Calu3 (cell line): ENCODE measurements around the gene NPIPB4. TPM values are rescaled to one million over a fixed set of nuclear protein-coding genes. Genes with fewer than 3 reads are reported as not detected.
"Not testable (repeated sequence)": the region's sequence is repeated elsewhere in the genome, so short reads cannot be mapped to it uniquely, and the experiment has no call there.

Experiments used
- BruUV-seq: library from RNA; stranded (reverse); fragments of 400-500 nt; replicated peaks from 2 replicates; lab custom pipeline; 2021; lab: Mats Ljungman, UMichigan
- CTCF ChIA-PET: fragments of 300-600 bp; sonication (Branson Sonifier 250); formaldehyde crosslinking; loops from one replicate; lab custom pipeline; 2022; ENCODE audit warnings: antibody characterized with exemption; lab: Charles Lee
- DNase-seq: peaks from one replicate; pipeline ENCODE4 v3.0.0; 2022
- H3K27ac Mint-ChIP-seq: one replicate; pipeline ENCODE4 v1.8.0; 2022; ENCODE audit warnings: mixed read lengths; ENCODE audit not compliant: unreplicated experiment
- H3K27me3 Mint-ChIP-seq: one replicate; pipeline ENCODE4 v1.8.0; 2022; ENCODE audit warnings: mixed read lengths; ENCODE audit not compliant: unreplicated experiment
- H3K36me3 Mint-ChIP-seq: one replicate; pipeline ENCODE4 v1.8.0; 2022; ENCODE audit warnings: mild to moderate bottlenecking, moderate library complexity, mixed read lengths; ENCODE audit not compliant: insufficient read depth, unreplicated experiment
- H3K4me1 Mint-ChIP-seq: one replicate; pipeline ENCODE4 v1.8.0; 2022; ENCODE audit warnings: mild to moderate bottlenecking, low read depth, mixed read lengths; ENCODE audit not compliant: unreplicated experiment
- H3K4me3 Mint-ChIP-seq: one replicate; pipeline ENCODE4 v1.8.0; 2022; ENCODE audit warnings: mild to moderate bottlenecking, low read depth, moderate library complexity, mixed read lengths; ENCODE audit not compliant: unreplicated experiment
- H3K9me3 Mint-ChIP-seq: one replicate; pipeline ENCODE4 v1.8.0; 2022; ENCODE audit warnings: low read depth, mixed read lengths; ENCODE audit not compliant: unreplicated experiment
- intact Hi-C: fragments of 100-400 bp; cut with micrococcal nuclease; formaldehyde crosslinking; loops from one replicate; pipeline ENCODE4 v1.10.0; 2022; ENCODE audit not compliant: unreplicated experiment
- total RNA-seq: library from RNA; stranded (reverse); gene quantifications from 2 replicates; pipeline ENCODE4 v1.2.3, GENCODE V29; 2022

Gene NPIPB4
- total RNA-seq, 1 experiment from 2014 or later: 203 TPM

DNA sequence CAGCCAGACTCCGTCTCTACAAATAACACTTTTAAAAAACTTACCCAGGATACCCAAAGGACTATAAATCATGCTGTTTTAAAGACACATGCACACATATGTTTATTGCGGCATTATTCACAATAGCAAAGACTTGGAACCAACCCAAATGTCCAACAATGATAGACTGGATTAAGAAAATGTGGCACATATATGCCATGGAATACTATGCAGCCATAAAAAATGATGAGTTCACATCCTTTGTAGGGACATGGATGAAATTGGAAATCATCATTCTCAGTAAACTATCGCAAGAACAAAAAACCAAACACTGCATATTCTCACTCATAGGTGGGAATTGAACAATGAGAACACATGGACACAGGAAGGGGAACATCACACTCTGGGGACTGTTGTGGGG lies 34.3 kb downstream of the NPIPB4 start:
- intact Hi-C loops, BruUV-seq, H3K4me3 Mint-ChIP-seq, DNase-seq, CTCF ChIA-PET, H3K27ac Mint-ChIP-seq, H3K9me3 Mint-ChIP-seq, H3K27me3 Mint-ChIP-seq: not testable (repeated sequence)
- H3K4me1 Mint-ChIP-seq: peaks cover 25% of the 10 kb centered on the region
- peaks cover 17% of the 10 kb centered on the region for H3K36me3 Mint-ChIP-seq

- peaks cover 17% of the 10 kb centered on the region for H3K36me3 Mint-ChIP-seq
- H3K9me3 Mint-ChIP-seq, DNase-seq, H3K27me3 Mint-ChIP-seq, intact Hi-C loops, BruUV-seq: not testable (repeated sequence)
- H3K4me3 Mint-ChIP-seq: peak overlapping the region; percentile 94
- CTCF ChIA-PET: interaction anchor here (1.3 kb wide), 1 partner anchor 126 kb away, joined by 5 read pairs; no protein-coding TSS in a partner anchor
- peak overlapping the region; percentile 92 for H3K27ac Mint-ChIP-seq
- peaks cover 25% of the 10 kb centered on the region for H3K4me1 Mint-ChIP-seq
These were observed 36.6 kb downstream of the NPIPB4 start for GRCh38 chr16:21820908-21821465.

GRCh38 chr16:21820028-21820907 lies 37.3 kb downstream of the NPIPB4 start:
- peak overlapping the region; percentile 92 for H3K27ac Mint-ChIP-seq
- H3K36me3 Mint-ChIP-seq: peaks cover 25% of the 10 kb centered on the region
- H3K27me3 Mint-ChIP-seq, intact Hi-C loops, H3K9me3 Mint-ChIP-seq: not testable (repeated sequence)
- H3K4me3 Mint-ChIP-seq: peak overlapping the region; percentile 94
- peaks cover 25% of the 10 kb centered on the region for H3K4me1 Mint-ChIP-seq
- TSS peak; percentile 96 for BruUV-seq
- DNase-seq: peak; percentile 75
- CTCF ChIA-PET: interaction anchor here (1.0 to 1.3 kb wide), 2 partner anchors 127 to 279 kb away, joined by 3 to 5 read pairs; no protein-coding TSS in a partner anchor

DNA sequence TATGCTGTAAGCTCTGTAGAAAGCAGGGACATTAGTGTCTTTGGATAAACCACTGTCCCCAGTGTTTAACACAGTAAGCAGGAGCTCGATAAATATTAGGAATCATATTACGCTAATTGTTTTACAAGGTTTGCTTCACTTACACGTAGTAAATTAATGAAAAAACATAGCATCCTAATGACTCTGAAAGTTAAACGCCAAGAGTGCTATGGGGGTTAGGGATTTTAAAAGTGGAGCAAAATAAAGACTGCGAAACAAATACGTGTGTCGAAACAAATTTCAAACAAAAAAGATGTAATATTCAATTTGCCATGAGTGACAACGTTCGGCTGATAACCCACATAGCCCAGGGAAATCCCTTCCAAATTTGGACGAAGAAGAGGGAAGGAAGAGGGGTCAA lies 37.9 kb downstream of the NPIPB4 start:
- H3K36me3 Mint-ChIP-seq: peaks cover 25% of the 10 kb centered on the region
- intact Hi-C loops, H3K27me3 Mint-ChIP-seq, BruUV-seq, H3K9me3 Mint-ChIP-seq, DNase-seq, H3K27ac Mint-ChIP-seq: not testable (repeated sequence)
- H3K4me1 Mint-ChIP-seq: peaks cover 25% of the 10 kb centered on the region
- CTCF ChIA-PET: interaction anchor here (1.0 to 1.3 kb wide), 2 partner anchors 127 to 279 kb away, joined by 3 to 5 read pairs; no protein-coding TSS in a partner anchor
- H3K4me3 Mint-ChIP-seq: peak overlapping the region; percentile 94

- H3K9me3 Mint-ChIP-seq, H3K27ac Mint-ChIP-seq, DNase-seq, CTCF ChIA-PET, H3K27me3 Mint-ChIP-seq, BruUV-seq, intact Hi-C loops, H3K4me3 Mint-ChIP-seq: not testable (repeated sequence)
- Mint-ChIP-seq H3K36me3 (peaks cover 25% of the 10 kb centered on the region), H3K4me1 (peaks cover 25% of the 10 kb centered on the region)
These were observed 40.5 kb downstream of the NPIPB4 start for GRCh38 chr16:21817012-21817411.

- H3K9me3 Mint-ChIP-seq, DNase-seq, BruUV-seq, intact Hi-C loops, CTCF ChIA-PET, H3K27me3 Mint-ChIP-seq, H3K27ac Mint-ChIP-seq, H3K4me3 Mint-ChIP-seq: not testable (repeated sequence)
- peaks cover 22% of the 10 kb centered on the region for H3K4me1 Mint-ChIP-seq
- H3K36me3 Mint-ChIP-seq: peaks cover 29% of the 10 kb centered on the region
These were observed 41.9 kb downstream of the NPIPB4 start for GRCh38 chr16:21815694-21816093.

DNA sequence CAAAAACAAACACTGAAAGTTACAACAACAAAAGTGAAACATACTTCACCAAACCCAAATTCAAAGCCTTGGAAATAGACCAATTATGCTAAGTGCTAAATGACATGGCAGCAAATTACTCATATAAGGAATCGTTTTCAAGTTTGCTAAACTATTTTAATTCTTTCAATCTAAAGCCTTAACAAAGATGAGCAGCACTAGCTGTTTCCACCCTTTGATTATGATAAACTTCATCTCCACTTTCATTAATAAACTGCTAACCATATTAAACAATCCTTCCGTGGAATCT lies 55.2 kb downstream of the NPIPB4 start:
- H3K4me3 Mint-ChIP-seq, H3K27me3 Mint-ChIP-seq, H3K27ac Mint-ChIP-seq, DNase-seq, H3K9me3 Mint-ChIP-seq, BruUV-seq: not testable (repeated sequence)
- CTCF ChIA-PET: interaction anchor here (0.6 to 0.7 kb wide), 3 partner anchors 91 to 404 kb away, joined by 3 read pairs; partner anchors contain the start of gene EEF2K
- intact Hi-C loops: loop anchor here (5.0 kb wide), 1 partner anchor 145 kb away; no protein-coding TSS in a partner anchor
- Mint-ChIP-seq H3K36me3 (peaks cover 11% of the 10 kb centered on the region), H3K4me1 (peaks cover 20% of the 10 kb centered on the region)
